Stimulated activated CD8-positive, alpha-beta memory T cell treated with anti-CD3 and anti-CD28 coated beads, Interleukin-4, amount 100 ng/mL, for 4 hours (primary cell): ENCODE results near the gene NAA80.
"Not testable (repeated sequence)": the region's sequence is repeated elsewhere in the genome, so short reads cannot be mapped to it uniquely, and the experiment has no call there.

Source experiments
- DNase-seq, 2 donors: peaks; one replicate each; pipeline ENCODE4 v3.0.0-alpha.2; 2020; ENCODE audit warnings: low read depth in 2 of 2, low spot score in 1 of 2

NAA80 gene

GRCh38 chr3:50316657-50317242, 17.5 kb upstream of the NAA80 start:
- DNase-seq: peak; percentile 59 to 63

- no peak for DNase-seq
Observed at GRCh38 chr3:50314816-50315215, 15.6 kb upstream of the NAA80 start.

- no peak for DNase-seq
Observed at GRCh38 chr3:50314342-50314741, 15.1 kb upstream of the NAA80 start.

- DNase-seq: not testable (repeated sequence)
Observed at GRCh38 chr3:50312041-50312440, 12.8 kb upstream of the NAA80 start.

- no peak for DNase-seq
Observed at GRCh38 chr3:50304601-50305000, 5.4 kb upstream of the NAA80 start.

GRCh38 chr3:50303013-50303815, 4.0 kb upstream of the NAA80 start, which contains the start of gene HYAL1:
TSS of gene HYAL1 (minus strand) at chr3:50303574. CDS start at chr3:50302956, 618 bp downstream.
- no peak for DNase-seq

- no peak for DNase-seq
Observed at GRCh38 chr3:50302095-50303012, 3.1 kb upstream of the NAA80 start.

- no peak for DNase-seq
Observed at GRCh38 chr3:50300681-50301254, 1.6 kb upstream of the NAA80 start.

GRCh38 chr3:50299929-50300680, 900 bp upstream of the NAA80 start:
- DNase-seq: no peak

- no peak for DNase-seq
Observed at GRCh38 chr3:50299638-50299928, 378 bp upstream of the NAA80 start.

- DNase-seq: no peak
Observed at GRCh38 chr3:50297896-50298725, 1.1 kb downstream of the NAA80 start.

GRCh38 chr3:50297384-50297775, 1.8 kb downstream of the NAA80 start:
- no peak for DNase-seq

GRCh38 chr3:50296721-50297383, 2.4 kb downstream of the NAA80 start:
- DNase-seq: no peak

- DNase-seq: no peak
Observed at GRCh38 chr3:50295553-50296431, 3.4 kb downstream of the NAA80 start.

- DNase-seq: no peak
Observed at GRCh38 chr3:50294492-50295403, 4.5 kb downstream of the NAA80 start.

- DNase-seq: no peak
Observed at GRCh38 chr3:50294089-50294488, 5.1 kb downstream of the NAA80 start.

GRCh38 chr3:50293079-50293801, 6.0 kb downstream of the NAA80 start:
- no peak for DNase-seq
